G401.6 (cell line): ENCODE measurements around the gene PRICKLE2.
"Not testable (repeated sequence)": the region's sequence is repeated elsewhere in the genome, so short reads cannot be mapped to it uniquely, and the experiment has no call there.

Experiments used
- FAIRE-seq: peaks from 2 replicates; lab custom pipeline; 2012; peaks lifted over from hg19 to GRCh38; lab: Jason Lieb, UNC

The PRICKLE2 gene

DNA sequence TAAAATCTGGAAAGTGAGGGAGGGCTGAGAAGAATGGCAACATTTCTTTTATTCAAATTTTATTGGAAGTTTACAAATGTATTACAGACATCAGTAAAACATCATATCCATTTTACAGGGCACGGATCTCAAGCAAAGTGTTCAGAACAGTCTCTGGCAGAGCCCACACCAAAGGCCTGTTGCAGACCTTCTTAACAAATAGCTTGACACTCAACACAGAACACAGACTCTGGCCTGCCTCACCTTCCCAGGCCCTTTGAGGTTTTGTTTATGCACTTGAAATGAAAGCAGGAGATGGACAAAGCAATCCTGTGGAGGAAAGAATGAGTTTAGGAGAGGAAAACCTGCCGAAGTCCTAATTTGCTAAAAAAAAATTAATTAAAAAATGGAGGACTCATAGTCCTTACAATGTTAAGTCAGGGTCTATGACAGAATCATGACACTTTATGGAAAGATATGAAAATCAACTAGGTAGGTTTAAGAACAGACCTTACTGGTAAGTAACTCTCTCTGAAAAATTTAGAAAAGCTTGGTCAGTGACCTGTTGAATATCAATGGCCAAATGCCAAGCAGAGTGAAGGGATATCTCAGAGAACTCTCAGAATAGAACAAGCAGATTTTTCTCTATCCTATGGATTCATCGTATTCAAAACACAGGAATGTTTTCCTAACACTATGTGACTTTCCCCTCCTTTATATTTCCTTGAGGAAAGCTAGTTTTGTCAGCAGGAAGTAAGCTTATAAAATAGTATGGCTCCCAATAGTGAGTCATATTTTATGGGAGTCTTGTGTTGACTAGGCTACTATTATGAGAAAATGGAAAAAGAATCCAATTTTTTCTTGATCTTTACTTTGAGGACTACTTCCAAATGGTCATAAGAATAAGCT is 131.2 kb downstream of the PRICKLE2 start:
- no peak for FAIRE-seq

DNA sequence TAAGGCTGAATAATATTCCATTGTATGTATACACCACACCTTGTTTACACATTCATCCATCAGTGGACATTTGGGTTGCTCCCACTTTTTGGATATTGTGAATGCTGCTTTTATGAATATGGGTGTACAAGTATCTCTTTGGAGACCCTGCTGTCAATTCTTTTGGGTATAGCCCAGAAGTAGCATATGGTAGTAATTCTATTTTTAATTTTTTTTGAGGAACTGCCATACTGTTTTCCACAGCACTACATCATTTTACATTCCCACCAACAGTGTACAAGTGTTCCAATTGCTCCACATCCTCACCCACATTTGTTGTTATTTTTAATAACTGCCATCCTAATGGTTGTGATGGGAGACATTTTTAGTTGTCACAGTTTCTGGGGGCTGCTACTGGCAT is 132.1 kb downstream of the PRICKLE2 start:
- no peak for FAIRE-seq

DNA sequence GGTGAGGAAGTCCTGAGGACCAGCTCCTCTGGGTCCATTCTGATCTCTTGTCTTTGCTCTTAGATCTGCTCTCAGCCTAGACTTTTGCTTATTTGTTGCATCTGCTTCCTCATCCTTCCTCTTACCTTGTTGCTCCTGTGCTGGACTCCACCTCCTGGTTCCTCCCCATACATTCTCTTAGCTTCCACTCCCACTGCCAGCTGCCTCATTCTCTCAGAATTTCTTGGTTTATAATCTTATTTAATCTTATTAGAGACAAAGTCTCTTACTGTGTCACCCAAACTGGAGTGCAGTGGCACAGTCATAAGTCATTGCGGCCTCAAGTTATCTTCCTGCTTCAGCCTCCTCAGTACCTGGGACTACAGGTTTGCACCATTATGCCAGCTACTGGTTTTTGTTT is 133.8 kb downstream of the PRICKLE2 start:
- FAIRE-seq = no peak

DNA sequence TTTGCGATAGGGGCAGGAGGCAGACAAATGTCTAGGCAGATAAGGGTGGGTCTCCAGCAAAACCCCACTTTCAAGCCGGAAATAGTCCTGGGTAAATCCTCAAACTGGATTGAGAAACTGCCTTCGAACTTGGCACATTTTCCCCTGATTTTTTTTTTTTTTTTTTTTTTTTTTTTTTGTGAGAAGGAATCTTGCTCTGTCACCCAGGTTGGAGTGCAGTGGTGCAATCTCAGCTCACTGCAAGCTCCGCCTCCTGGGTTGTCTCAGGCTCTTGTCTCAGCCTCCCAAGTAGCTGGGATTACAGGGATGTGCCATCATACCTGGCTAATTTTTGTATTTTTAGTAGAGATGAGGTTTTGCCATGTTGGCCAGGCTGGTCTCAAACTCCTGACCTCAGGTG is 135.9 kb downstream of the PRICKLE2 start:
- FAIRE-seq = not testable (repeated sequence)

DNA sequence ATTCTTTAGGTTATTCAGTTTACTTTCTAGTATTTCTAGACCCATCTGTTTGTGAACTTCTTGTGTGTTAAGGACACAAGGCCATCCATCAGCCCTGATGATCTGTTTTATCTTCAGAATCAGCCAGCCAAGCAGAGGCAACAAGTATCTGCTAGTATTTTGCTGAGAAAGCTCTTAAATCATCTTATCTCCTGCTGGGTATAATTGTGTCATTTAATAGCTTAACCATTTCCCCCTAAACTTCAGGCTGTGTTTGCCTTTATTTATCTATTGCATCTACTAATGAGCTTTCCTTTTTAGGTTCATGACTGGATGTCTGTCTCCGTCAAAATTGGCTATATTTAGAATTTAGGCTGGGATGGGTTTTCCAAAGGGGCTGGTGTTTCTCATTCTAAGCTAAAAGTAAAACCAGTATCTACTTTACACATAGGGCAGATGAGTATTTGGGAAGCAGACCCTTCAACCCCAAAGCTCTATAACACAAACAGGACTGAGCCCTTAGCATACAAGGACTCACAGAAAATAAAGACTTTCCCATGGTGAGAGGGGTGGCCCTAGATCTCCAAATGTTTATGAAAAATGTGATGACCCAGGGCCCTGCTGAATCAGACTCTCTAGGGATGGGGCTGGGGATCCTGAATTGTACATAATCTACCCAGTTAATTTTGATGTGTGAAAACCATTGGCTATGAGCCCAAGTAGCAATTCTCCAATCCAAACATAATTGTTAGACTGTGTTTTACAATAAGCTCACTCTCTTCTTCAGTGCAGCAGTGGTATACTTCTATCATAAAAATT is 136.7 kb downstream of the PRICKLE2 start:
- no peak for FAIRE-seq

DNA sequence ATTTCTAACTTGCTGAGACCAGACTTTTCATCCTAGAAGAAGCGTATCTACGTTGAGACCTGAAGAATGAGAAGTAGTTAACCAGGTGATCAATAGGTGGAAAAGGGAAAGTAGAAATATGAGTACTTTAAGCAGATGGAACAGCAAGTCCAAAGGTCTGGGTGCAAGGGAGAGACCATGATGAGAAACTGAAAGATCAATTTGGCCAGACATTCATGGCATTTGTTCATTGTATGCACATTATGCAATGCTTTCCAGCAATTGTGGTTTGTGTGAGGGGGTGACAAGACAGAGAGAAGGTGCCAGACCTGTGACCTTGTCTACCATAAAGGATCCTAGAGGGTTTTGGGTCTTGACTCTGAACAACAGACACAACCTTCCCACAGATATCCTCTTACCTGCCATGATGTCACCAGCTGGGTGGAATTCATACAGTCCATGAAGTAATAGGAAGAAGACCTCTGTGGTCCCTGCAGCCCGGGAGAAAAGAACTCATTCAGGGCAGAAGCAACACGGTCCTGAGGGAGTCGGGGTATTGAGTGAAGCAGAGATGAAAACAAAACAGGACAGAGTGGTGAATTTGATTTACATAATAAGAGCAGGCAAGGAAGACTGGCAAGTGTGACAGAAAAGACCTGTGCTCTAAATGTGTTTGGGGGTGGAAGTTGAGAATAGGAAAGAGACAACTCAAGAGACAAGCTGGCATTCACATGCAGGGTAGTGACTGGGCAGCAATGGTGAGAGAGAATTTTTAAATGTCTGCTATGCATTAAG is 138.6 kb downstream of the PRICKLE2 start:
- FAIRE-seq = no peak

DNA sequence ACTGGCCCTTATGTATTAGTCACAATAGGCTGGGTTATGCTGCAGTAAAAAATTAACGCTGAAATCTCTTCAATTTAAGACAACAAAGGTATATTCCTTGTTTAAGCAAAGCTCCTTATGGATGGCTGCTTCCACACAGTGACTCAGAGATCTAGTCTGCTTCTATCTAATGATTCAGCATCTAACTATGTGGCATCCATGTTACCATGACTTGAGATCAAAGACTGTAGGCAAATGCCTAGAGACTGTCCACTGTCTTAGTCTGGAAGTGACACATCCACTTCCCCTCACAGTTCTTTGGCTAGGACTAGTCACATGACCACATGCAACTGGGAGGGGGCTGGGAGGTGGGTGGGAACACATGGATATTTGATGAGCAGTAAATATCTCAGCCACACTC is 140.6 kb downstream of the PRICKLE2 start:
- FAIRE-seq = no peak

DNA sequence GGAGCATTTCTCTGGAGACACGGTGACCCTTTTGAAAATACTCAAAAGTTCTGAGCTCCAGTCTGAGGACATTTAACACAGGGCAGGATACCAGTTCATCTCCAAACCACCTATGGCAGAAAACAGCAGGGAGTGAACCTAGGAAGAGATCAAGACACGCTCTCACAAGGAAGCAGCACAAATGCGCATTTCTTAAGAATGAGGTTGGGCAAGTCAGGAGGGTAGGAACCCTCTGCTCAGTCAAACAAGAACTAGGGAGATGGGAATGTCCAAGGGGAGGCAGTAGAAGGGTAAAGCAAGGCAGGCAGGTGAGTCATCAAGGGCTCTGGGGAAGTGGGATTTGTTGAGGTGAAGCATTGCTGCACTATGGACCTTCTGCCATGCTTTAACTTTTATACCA is 141.7 kb downstream of the PRICKLE2 start:
- FAIRE-seq = no peak

DNA sequence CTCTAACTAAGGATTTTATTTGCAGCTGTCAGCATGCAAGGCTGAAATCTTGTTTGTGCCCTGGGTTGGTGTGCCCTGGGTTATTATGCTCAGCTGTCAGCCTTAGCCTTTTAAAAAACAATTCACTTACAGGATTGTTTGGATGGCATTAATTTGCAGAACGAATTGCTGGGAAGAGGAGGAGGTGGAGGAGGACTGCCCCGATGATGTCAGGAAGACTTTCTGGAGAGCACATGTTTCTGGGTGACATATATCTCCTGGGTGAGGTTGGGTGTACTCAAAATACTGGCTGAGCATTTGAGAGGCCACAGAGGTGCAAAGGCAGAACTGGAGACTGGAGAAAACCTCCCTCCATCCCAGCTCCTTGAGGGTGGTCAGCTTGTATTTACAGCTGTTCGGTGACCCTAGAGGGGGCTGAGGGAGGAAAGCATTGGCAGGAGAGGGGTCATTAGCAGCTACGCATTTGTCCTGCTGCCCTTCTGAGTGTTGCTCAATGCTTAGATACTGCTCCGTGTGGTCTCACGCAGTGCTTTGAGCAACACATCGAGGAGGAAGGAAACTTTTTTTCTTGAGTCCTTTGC is 142.2 kb downstream of the PRICKLE2 start:
- no peak for FAIRE-seq

DNA sequence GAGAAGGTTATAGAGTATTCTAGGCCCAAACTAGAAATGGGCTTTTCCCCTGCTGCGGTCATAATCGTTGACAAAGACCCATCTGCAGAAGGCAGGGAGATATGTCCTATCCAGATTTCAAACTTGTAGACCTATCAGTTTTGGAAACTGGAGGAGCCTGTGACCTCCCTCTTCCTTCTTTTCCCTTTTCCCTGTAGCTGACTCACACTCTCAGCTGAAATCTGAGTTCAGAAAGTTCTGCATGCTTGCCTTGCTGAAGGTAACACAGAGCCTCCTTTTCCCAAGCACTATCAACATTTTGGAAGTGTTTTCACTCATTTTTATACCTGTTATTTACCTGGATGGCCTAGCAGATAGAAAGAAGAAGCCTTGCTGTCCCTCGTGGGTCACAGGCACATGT is 142.9 kb downstream of the PRICKLE2 start:
- no peak for FAIRE-seq

DNA sequence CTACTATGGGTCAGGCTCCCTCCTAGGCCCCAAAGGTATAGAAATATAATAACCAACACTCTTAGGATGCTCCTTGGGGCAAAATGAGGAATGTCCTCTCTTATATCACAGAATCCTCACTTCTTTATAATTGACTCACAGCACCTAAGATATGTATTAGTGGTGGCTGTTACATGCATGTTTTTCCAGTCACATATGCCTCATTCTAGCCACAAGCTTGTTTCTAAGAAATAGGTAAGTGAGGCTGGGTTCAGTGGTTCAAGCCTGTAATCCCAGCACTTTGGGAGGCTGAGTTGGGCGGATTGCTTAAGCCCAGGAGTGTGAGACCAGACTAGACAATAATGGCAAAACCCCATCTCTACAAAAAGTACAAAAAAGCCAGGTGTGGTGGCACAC is 144.0 kb downstream of the PRICKLE2 start:
- FAIRE-seq = no peak

DNA sequence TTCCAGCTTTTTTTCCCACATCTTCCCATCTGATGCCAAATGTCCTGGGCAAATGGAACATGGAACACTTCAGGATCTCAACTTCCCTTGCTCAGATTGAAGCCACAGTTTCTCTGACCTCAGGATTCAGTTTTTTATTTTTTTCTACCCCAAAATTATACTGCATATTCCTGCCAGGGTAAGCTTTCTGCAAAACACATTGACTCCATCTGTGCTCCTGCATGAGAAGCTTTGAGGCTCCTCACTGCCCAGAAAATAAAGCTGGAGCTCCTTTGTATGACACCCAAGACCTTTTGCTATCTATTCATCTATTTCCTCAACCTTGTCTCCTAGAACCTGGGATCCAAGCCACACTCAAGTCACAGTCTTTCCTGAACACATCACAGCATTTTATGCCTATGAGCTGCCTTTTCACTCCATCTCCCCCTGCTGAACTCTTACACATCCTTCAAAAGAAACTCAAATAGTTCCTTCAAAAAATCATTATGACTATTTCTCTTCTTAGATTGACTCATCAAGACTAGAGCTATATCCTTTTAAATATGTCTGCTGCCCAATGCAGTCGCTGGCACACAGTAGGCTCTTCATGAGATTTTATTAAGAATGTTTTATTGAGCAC is 144.5 kb downstream of the PRICKLE2 start:
- no peak for FAIRE-seq

DNA sequence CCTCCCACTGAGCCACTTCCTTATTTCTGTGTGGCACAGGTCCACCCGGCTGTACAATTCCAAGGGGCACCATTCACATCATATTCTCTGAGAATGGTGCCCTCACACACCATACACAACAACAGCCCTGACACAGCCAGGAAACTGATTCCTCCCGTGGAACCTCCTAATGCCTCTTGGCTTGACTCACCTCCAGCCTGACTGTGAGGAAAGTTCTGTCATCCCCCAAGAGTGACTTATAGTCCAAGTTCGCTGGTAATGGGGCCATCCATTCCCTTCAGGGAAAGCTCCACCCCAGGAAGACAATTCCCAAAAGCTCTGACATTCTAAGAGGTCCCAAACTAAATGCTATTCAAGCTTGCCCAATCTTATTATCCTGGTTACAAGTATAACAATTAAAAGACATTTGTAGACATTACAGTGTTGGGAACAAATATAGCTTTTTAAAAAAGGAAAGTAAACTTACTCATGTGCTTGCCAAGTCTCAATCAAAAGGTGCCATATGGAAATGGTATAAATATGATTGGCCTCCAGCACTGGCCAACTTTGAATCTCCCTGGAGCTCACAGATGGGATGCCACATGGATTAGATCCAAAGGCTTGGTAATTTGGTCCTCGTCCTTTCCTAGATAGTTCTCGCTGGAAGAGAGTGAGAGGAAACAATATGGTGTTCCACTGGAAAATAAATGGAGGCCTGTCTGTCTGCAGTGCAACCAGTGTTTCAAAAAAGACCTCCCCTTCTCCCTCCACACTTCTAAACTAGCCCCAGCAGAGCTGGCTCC is 145.7 kb downstream of the PRICKLE2 start:
- no peak for FAIRE-seq

DNA sequence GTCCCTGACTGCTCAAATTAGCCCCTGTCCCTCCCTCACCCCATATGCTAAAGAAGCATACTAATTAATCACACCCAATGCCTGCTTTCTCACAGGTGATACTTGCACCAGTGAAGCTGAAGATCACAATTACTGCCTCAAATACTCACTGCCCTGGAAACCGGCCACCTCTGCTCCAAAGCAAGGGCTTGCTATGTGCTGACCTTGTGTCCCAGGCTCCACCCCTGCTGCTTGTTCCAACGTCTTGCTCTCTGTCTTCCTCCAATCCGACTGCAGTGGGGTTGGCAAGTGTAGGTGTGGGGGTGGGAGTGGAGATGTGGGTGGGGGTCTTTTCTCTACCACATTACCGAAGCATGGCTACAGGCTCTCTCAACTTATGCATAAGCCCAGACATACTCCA is 146.3 kb downstream of the PRICKLE2 start:
- no peak for FAIRE-seq

DNA sequence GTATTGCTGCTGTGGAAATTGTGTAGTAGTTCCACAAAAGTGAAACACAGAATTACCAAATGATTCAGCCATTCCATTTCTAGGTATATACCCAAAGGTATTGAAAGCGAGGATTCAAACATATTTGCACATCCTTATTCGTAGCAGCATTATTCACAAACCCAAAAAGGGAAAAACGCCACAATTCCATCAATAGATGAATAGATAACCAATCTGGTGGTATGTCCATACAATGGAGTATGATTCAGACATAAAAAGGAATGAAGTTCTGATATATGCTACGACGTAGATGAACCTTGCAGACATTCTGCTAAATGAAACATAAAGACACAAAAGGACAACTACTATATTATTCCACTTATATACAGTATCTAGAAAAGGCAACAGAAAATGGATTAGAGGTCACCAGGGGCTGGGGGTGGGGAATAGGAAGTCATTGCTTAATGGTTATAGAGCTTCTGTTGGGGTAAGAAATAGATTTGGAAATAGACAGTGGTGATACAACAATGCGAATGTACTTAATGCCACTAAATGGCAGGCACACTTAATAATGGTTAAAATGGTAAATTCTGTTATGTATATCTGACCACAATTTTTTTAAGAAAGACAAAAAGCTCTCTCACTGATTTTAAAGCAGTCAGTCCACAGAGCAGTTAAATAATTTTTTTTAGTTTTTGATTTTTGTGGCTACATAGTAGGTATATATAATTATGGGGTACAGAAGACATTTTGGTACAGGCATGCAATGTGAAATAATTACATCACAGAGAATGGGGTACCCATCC is 150.2 kb downstream of the PRICKLE2 start:
- FAIRE-seq = no peak

DNA sequence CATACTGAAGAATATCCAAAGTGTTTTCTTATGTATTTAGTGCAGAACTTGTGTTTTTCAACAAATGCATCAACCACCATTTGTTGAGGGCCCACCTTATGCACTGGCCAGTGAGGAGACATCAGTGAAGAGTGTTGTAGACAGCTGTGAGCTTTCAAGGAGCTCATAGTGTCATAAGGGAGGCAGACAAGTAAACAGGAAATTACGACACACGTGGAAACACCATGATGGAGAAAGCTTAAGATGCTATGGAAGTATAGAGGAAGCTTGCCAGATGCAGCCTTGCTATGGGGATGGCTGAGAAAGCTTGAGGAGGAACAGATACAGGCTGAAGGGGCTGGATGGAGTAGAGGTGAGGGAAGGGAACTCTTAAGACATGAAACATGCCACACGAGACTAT is 151.2 kb downstream of the PRICKLE2 start:
- no peak for FAIRE-seq

DNA sequence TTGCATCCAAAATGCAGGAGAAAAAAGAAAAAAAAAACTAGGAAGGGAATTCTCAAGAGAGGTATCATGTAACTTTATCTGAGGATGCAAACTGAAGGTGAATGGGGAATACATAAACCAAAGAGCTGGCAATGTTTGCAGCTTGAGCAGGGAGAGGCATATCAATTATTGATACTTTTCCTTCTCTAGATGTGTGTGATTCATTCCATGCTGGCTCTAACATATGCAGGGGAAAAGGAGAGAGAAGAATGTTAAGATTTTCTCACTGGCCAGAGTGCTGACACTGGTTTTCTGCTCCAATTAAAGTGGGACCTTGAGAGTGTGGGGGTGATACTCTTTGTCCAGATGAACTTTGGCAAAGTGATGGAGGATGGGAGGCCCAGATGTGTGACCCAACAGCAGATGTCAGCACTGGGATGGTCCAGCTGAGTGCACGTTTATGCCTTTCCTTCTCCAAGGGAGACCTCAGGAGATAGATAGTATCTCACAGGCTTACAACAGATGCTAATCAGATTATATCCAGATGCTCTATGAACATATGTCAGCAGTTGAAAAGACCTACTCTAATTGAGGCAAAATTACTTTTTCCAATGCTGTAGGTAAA is 152.0 kb downstream of the PRICKLE2 start:
- FAIRE-seq = no peak

DNA sequence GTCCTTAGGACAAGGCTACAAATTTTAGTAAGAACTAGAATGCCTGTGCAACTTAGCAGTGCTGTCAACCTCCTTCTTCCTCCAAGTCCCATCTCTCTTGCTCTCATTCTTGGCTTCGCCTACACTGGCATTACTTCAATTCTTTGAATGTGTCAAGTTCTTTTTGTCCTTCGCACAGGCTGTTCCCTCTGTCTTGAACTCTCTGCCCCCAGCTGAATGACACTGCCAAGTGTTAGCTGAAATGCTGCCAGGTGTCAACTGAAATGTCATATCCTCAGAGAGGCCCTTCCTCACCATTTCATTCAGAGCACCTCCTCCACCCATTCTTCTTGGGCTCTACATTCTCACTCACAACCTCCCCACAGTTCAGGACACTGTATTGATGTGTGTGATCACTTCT is 153.1 kb downstream of the PRICKLE2 start:
- no peak for FAIRE-seq

DNA sequence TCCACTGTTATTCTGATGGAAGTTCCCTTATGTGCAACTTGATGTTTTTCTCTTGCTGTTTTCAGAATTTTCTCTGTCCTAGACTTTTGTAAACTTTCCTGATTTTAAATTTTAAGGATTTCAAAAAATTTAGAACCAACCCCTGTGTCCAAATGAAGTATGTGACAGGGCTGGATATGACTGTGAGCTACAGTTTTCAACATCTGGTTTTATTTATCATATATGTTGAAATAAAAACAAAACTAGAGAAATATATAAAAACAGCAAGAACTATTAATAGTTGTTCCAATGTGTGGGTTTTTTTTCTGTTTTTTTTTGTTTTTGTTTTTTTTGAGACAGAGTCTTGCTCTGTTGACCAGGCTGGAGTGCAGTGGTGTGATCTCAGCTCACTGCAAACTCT is 154.6 kb downstream of the PRICKLE2 start:
- FAIRE-seq = no peak
